HCT116 (cell line): Measurements from ENCODE around the gene POU3F1. TPM values are rescaled to one million over a fixed set of nuclear protein-coding genes. Genes with fewer than 3 reads are reported as not detected.

Experiments
- ATAC-seq: fragments of 200-7000 bp; cut with Tn5 transposase; 2 replicates; pipeline ENCODE4 v1.9.1; 2020; ENCODE audit warnings: mild to moderate bottlenecking, moderate library complexity
- BruUV-seq: library from RNA; stranded (reverse); fragments of 400-500 nt; replicated peaks from 2 replicates; lab custom pipeline; 2021; lab: Mats Ljungman, UMichigan
- CTCF ChIA-PET: fragments of 300-600 bp; sonication (Branson Sonifier 250); formaldehyde crosslinking; loops from one replicate; lab custom pipeline; 2021; ENCODE audit warnings: antibody characterized with exemption; lab: Charles Lee
- POLR2A ChIA-PET: fragments of 300-600, 350-600 bp; sonication (Branson Sonifier 250); formaldehyde crosslinking; loops from one replicate; lab custom pipeline; 2021; ENCODE audit warnings: antibody characterized with exemption; lab: Charles Lee
- RAD21 ChIA-PET, 2 experiments: fragments of 300-600 bp; sonication (Branson Sonifier 250); formaldehyde crosslinking; loops; one replicate each; lab custom pipeline; 2023; ENCODE audit warnings: low total read pairs in 2 of 2; ENCODE audit not compliant: uncharacterized antibody in 2 of 2, unreplicated experiment in 2 of 2, low non-redundant PET in 1 of 2; lab: Charles Lee
- DNase-seq: peaks from one replicate; pipeline ENCODE4 v3.0.0-alpha.2; 2010; ENCODE audit warnings: low read depth, low spot score
- H2AFZ ChIP-seq: fragments of 200-600 bp; shearing (Covaris generic), sonication (generic); 2 replicates; pipeline ENCODE4 v1.6.1; 2017; ENCODE audit warnings: low read depth, mixed run types, mixed read lengths, antibody characterized with exemption, low read length; ENCODE audit not compliant: poor library complexity, severe bottlenecking
- H3K27ac ChIP-seq: 2 replicates; pipeline ENCODE4 v1.5.1; 2012; ENCODE audit warnings: low read depth, low read length
- H3K27me3 ChIP-seq: fragments of 200-600 bp; sonication (generic); 2 replicates; pipeline ENCODE4 v1.6.1; 2016; ENCODE audit warnings: mixed run types, low read length, mixed read lengths; ENCODE audit not compliant: insufficient read depth
- H3K36me3 ChIP-seq, 2 experiments: fragments of 200-500 bp in 1 of 2; fragments of 200-600 bp in 1 of 2; sonication (Bioruptor generic) in 1 of 2; sonication (generic) in 1 of 2; 2 replicates each; pipeline versions ENCODE4 v1.5.1 to v1.6.1; 2014 to 2016; ENCODE audit warnings: low read length in 2 of 2, inconsistent platforms in 1 of 2, mixed read lengths in 1 of 2, mixed run types in 1 of 2; ENCODE audit not compliant: insufficient read depth in 2 of 2, control insufficient read depth in 1 of 2
- H3K4me1 ChIP-seq, 2 experiments: fragments of 200-600 bp in 1 of 2; sonication (generic) in 1 of 2; 2 replicates each; pipeline versions ENCODE4 v1.5.1 to v1.6.1; 2012 to 2017; ENCODE audit warnings: low read length in 2 of 2, inconsistent platforms in 1 of 2, mild to moderate bottlenecking in 1 of 2, mixed read lengths in 1 of 2, mixed run types in 1 of 2, moderate library complexity in 1 of 2; ENCODE audit not compliant: insufficient read depth in 2 of 2, control insufficient read depth in 1 of 2
- H3K4me2 ChIP-seq: fragments of 200-600 bp; sonication (generic); 2 replicates; pipeline ENCODE4 v1.6.1; 2017; ENCODE audit warnings: mixed run types, low read length, mixed read lengths
- H3K4me3 ChIP-seq, 2 experiments: fragments of 200-600 bp in 1 of 2; sonication (generic) in 1 of 2; replicated peaks in 1 of 2; 2 replicates each; pipeline ENCODE4 v1.5.1; 2011 to 2016; ENCODE audit warnings: low read length in 2 of 2, control low read depth in 1 of 2, low read depth in 1 of 2, mild to moderate bottlenecking in 1 of 2, mixed read lengths in 1 of 2, mixed run types in 1 of 2
- H3K79me2 ChIP-seq: fragments of 200-600 bp; sonication (generic); 2 replicates; pipeline ENCODE4 v1.6.1; 2017; ENCODE audit warnings: mild to moderate bottlenecking, mixed run types, low read length, moderate library complexity, mixed read lengths; ENCODE audit not compliant: insufficient read depth
- H3K9ac ChIP-seq: fragments of 200-600 bp; sonication (generic); 2 replicates; pipeline ENCODE4 v1.6.1; 2016; ENCODE audit warnings: low read length, mixed read lengths
- H3K9me2 ChIP-seq: fragments of 200-600 bp; sonication (generic), shearing (Covaris generic); 2 replicates; pipeline ENCODE4 v1.6.1; 2017; ENCODE audit warnings: mixed run types, mild to moderate bottlenecking, moderate library complexity; ENCODE audit not compliant: insufficient read depth
- H3K9me3 ChIP-seq, 2 experiments: fragments of 200-500 bp in 1 of 2; fragments of 200-600 bp in 1 of 2; sonication (Bioruptor generic) in 1 of 2; sonication (generic) in 1 of 2; 2 replicates each; pipeline ENCODE4 v1.6.1; 2014 to 2017; ENCODE audit warnings: low read length in 2 of 2, mixed read lengths in 2 of 2, inconsistent platforms in 1 of 2, low read depth in 1 of 2, mild to moderate bottlenecking in 1 of 2, mixed run types in 1 of 2, moderate library complexity in 1 of 2; ENCODE audit not compliant: control insufficient read depth in 1 of 2, insufficient read depth in 1 of 2
- H4K20me1 ChIP-seq: fragments of 200-600 bp; sonication (generic), shearing (Covaris generic); 2 replicates; pipeline ENCODE4 v1.6.1; 2017; ENCODE audit warnings: mixed run types, mild to moderate bottlenecking, moderate library complexity; ENCODE audit not compliant: insufficient read depth
- CBX3 ChIP-seq: IDR thresholded peaks from 2 replicates; pipeline ENCODE4 v1.6.1; 2012; ENCODE audit warnings: low read depth
- EGR1 ChIP-seq: IDR thresholded peaks from 2 replicates; pipeline ENCODE4 v1.6.1; 2012; ENCODE audit warnings: low read depth
- ELF1 ChIP-seq: IDR thresholded peaks from 2 replicates; pipeline ENCODE4 v1.6.1; 2012; ENCODE audit warnings: low read depth, borderline replicate concordance
- EZH2 ChIP-seq: fragments of 200-600 bp; sonication (generic); IDR thresholded peaks from 2 replicates; pipeline ENCODE4 v1.6.1; 2017; ENCODE audit warnings: antibody characterized with exemption, mixed run types
- EZH2phosphoT487 ChIP-seq: fragments of 200-600 bp; IDR thresholded peaks from 2 replicates; pipeline ENCODE4 v1.6.1; 2018; ENCODE audit warnings: antibody characterized with exemption, borderline replicate concordance
- JUND ChIP-seq: IDR thresholded peaks from 2 replicates; pipeline ENCODE4 v1.6.1; 2012
- POLR2A ChIP-seq: IDR thresholded peaks from 2 replicates; pipeline ENCODE4 v1.7.0; 2011; ENCODE audit warnings: borderline replicate concordance; ENCODE audit not compliant: insufficient read depth, insufficient read length; ENCODE audit errors: extremely low read depth
- POLR2AphosphoS5 ChIP-seq: IDR thresholded peaks from 2 replicates; pipeline ENCODE4 v1.6.1; 2011; ENCODE audit warnings: mild to moderate bottlenecking, low read depth, low read length, moderate library complexity
- RAD21 ChIP-seq: IDR thresholded peaks from 2 replicates; pipeline ENCODE4 v1.6.1; 2012; ENCODE audit warnings: low read depth, mild to moderate bottlenecking
- SRF ChIP-seq: IDR thresholded peaks from 2 replicates; pipeline ENCODE4 v1.6.1; 2012; ENCODE audit warnings: low read depth
- YY1 ChIP-seq: IDR thresholded peaks from 2 replicates; pipeline ENCODE4 v1.6.1; 2011; ENCODE audit warnings: low read length, low read depth, moderate library complexity, mild to moderate bottlenecking; ENCODE audit not compliant: insufficient replicate concordance; ENCODE audit errors: extremely low read depth
- ZFX ChIP-seq: fragments of 450-650 bp; IDR thresholded peaks from 2 replicates; pipeline ENCODE4 v1.6.1; 2017
- ZNF274 ChIP-seq: fragments of 200-500 bp; sonication (Bioruptor generic); IDR thresholded peaks from 2 replicates; pipeline ENCODE4 v1.6.1; 2014; ENCODE audit warnings: mild to moderate bottlenecking, low read depth, low read length, inconsistent platforms
- intact Hi-C: fragments of 100-400 bp; cut with micrococcal nuclease; formaldehyde crosslinking; loops from 2 replicates; pipeline ENCODE4 v1.10.0; 2022
- total RNA-seq: library from RNA; stranded (reverse); gene quantifications from one replicate; pipeline ENCODE4 v1.2.1, GENCODE V29; 2021; ENCODE audit not compliant: unreplicated experiment
- TF ChIP-seq, protein P1 (sequence below), 3 experiments: fragments of 200-600 bp in 1 of 3; sonication (generic) in 1 of 3; IDR thresholded peaks in 2 of 3; conservative IDR thresholded peaks in 1 of 3; 2 replicates each; pipeline ENCODE4 v1.5.1; 2012 to 2017; ENCODE audit warnings: low read depth in 2 of 3, low read length in 2 of 3, antibody characterized with exemption in 1 of 3, borderline replicate concordance in 1 of 3, control low read depth in 1 of 3, mild to moderate bottlenecking in 1 of 3, mixed read lengths in 1 of 3, mixed run types in 1 of 3, moderate library complexity in 1 of 3; ENCODE audit not compliant: insufficient read depth in 1 of 3
- TF ChIP-seq, protein P2 (sequence below): IDR thresholded peaks from 2 replicates; pipeline ENCODE4 v1.6.1; 2011; ENCODE audit warnings: mild to moderate bottlenecking, low read length, moderate library complexity; ENCODE audit not compliant: insufficient replicate concordance; ENCODE audit errors: extremely low read depth

The POU3F1 gene
- total RNA-seq, 1 experiment from 2014 or later = not detected

DNA sequence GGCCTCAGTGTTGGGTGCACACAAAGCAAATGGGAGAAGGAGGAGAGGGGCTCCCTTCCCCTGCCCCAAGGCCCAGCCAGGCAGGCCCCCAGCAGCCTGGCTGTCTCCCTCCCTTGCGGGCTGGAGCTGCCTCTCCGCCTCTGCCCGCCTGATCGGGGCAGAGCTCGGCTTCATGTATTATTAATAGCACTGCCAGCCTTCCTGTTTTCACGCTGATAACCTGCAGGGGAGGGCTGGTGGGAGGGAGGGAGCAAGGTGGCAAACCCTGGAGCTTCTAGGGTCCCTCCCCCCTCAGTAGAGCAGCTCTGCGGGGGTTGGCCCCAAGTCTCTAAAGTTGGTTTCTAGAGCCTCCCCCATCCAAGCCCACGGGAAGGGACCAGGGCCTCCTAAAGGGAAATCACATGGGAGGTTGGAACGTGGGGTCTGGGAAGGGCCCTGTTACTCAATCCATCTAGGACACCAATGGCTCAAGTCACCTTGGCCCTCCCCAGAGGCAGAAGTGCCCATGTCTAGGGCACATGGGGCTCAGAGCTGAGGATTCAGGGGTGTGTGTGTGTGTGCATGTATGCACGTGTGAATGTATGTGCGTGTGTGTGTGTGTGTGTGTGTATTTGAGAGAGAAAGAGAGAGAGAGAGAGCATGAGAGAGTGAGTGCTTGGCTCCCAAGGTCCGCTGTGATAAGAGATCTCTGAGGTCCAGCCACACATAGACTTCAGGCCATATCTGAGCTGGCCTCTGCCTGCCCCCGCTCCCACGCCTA is 21.8 kb upstream of the POU3F1 start:
- H3K4me1 ChIP-seq = peaks cover 12 to 18% of the 10 kb centered on the region in 2 experiments
- H3K36me3 ChIP-seq = no peaks in the 10 kb centered on the region
- H3K9me3 ChIP-seq = no peaks in the 10 kb centered on the region
- H3K27me3 ChIP-seq = no peaks in the 10 kb centered on the region
- no peaks in the 10 kb centered on the region for H3K79me2 ChIP-seq
- ATAC-seq = no peak
- no peaks in the 10 kb centered on the region for H3K9me2 ChIP-seq
- no peak overlapping the region for H3K27ac ChIP-seq
- no peak overlapping the region for H3K9ac ChIP-seq
- H2AFZ ChIP-seq = no peak overlapping the region
- BruUV-seq = no TSS peak
- CTCF ChIA-PET = no interaction called here
- DNase-seq = no peak
- no peak overlapping the region for H3K4me2 ChIP-seq
- intact Hi-C loops = no loop called here
- TF ChIP-seq JUND (no peak), ZNF274 (no peak), SRF (no peak), ZFX (no peak), ELF1 (no peak), EGR1 (no peak), CBX3 (no peak), EZH2phosphoT487 (no peak), EZH2 (no peak), POLR2AphosphoS5 (no peak), RAD21 (no peak), POLR2A (no peak), YY1 (no peak)
- TF ChIP-seq, protein P1, sequence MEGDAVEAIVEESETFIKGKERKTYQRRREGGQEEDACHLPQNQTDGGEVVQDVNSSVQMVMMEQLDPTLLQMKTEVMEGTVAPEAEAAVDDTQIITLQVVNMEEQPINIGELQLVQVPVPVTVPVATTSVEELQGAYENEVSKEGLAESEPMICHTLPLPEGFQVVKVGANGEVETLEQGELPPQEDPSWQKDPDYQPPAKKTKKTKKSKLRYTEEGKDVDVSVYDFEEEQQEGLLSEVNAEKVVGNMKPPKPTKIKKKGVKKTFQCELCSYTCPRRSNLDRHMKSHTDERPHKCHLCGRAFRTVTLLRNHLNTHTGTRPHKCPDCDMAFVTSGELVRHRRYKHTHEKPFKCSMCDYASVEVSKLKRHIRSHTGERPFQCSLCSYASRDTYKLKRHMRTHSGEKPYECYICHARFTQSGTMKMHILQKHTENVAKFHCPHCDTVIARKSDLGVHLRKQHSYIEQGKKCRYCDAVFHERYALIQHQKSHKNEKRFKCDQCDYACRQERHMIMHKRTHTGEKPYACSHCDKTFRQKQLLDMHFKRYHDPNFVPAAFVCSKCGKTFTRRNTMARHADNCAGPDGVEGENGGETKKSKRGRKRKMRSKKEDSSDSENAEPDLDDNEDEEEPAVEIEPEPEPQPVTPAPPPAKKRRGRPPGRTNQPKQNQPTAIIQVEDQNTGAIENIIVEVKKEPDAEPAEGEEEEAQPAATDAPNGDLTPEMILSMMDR (IDR thresholded peaks at IDR 0.05 in 2 of 3, conservative IDR thresholded peaks at IDR 0.05 in 1 of 3; ENCODE audit: borderline replicate concordance in 1 of 3, insufficient read depth in 1 of 3, low read depth in 2 of 3, low read length in 2 of 3) = no peak
- TF ChIP-seq, protein P2, sequence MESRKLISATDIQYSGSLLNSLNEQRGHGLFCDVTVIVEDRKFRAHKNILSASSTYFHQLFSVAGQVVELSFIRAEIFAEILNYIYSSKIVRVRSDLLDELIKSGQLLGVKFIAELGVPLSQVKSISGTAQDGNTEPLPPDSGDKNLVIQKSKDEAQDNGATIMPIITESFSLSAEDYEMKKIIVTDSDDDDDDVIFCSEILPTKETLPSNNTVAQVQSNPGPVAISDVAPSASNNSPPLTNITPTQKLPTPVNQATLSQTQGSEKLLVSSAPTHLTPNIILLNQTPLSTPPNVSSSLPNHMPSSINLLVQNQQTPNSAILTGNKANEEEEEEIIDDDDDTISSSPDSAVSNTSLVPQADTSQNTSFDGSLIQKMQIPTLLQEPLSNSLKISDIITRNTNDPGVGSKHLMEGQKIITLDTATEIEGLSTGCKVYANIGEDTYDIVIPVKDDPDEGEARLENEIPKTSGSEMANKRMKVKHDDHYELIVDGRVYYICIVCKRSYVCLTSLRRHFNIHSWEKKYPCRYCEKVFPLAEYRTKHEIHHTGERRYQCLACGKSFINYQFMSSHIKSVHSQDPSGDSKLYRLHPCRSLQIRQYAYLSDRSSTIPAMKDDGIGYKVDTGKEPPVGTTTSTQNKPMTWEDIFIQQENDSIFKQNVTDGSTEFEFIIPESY = no peak
- TF ChIP-seq, all 23 proteins: peak for 0
- ChIA-PET POLR2A (no interaction called here), RAD21 (no interaction called here)
- no peaks in the 10 kb centered on the region for H4K20me1 ChIP-seq
- H3K4me3 ChIP-seq = no peak overlapping the region
